ELF-1 (cell line): ENCODE measurements around the gene CYP3A5.
"Not testable (repeated sequence)": the region's sequence is repeated elsewhere in the genome, so short reads cannot be mapped to it uniquely, and the experiment has no call there.

Source experiments
- DNase-seq: peaks from one replicate; pipeline ENCODE4 v3.0.0-alpha.2; 2016; ENCODE audit warnings: low read depth, low spot score

CYP3A5 gene

DNA sequence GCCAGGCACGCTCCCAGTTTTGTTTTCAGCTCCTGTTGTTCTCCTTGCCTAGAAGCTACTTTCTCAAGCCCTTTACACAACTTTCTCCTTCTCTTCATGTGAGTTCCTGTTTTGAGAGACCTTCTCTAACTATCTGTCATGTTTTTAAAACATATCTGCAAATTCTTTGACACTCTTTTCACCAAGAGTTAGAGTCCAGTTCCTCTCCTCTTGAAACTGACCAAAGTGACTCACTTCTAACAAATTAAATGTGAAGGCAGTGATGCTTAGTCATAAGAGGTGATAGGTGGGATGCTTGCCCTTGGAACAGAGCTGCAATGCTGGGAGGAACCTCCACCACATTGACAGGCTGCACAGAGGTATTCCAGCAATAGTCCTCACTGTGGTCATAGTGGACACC, 37.8 kb downstream of the CYP3A5 start:
- DNase-seq: no peak

DNA sequence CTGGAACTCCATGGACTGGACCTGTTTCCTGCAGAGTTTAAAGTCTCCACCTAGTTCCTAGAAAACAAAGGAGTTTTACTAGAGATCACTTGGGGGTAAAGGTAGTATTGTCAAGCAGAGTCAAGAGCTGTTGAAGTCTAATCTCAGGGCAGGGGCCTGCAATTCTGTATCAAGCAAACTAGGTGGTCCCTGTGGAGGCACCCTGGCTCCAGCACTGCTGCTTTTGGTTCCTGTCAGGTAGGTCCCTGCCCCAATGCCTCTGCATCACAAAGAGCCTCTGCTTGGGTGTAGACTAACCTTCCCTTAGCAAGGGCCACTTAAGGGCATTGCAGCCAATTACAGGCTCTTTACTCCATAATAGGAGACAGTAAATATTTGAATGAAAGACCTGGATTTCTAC, 40.5 kb downstream of the CYP3A5 start:
- peak; percentile 40 for DNase-seq

DNA sequence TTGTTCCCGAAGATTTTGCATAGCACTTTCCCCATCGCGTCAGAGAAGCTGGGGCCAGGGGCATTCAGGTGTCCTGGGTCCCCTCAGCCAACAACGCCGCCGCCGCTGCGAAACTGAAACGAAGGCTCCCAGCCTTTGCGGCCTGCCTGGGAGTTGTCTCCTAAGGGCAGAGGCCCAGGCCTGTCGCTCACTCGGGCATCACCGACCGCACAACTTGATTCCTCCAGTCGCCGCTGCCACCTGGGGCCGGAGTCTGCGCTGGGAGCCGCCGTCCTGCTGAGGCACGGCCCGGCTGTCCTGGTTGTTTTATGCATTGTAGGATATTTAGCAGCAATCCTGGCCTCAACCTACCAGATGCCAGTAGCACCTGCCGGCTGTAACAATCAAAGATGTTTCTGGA, 41.1 kb downstream of the CYP3A5 start:
- no peak for DNase-seq

GRCh38 chr7:99637414-99637813, 42.4 kb downstream of the CYP3A5 start:
- not testable (repeated sequence) for DNase-seq

GRCh38 chr7:99631295-99632109, 48.3 kb downstream of the CYP3A5 start:
- peak; percentile 79 for DNase-seq

GRCh38 chr7:99629643-99630042, 50.2 kb downstream of the CYP3A5 start:
- no peak for DNase-seq

GRCh38 chr7:99628471-99629465, 51.0 kb downstream of the CYP3A5 start:
- peak; percentile 32 for DNase-seq

DNA sequence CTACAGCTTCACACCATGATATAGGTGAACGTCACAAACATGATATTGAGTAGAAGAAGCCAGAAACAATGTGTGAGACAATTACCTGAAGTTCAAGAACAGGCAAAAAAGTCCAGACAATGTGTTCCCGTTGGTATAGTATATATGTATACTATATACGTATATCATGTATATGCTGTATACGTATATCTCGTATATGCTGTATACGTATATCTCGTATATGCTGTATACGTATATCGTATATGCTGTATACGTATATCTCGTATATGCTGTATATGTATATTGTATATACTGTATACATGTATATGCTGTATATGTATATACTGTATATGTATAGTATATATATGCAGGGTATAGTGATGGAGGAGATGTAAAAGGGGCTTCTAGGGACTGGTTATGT, 52.3 kb downstream of the CYP3A5 start:
- no peak for DNase-seq

GRCh38 chr7:99626661-99627060, 53.1 kb downstream of the CYP3A5 start:
- no peak for DNase-seq

GRCh38 chr7:99625961-99626360, 53.8 kb downstream of the CYP3A5 start:
- DNase-seq: no peak

GRCh38 chr7:99625321-99625720, 54.5 kb downstream of the CYP3A5 start:
- no peak for DNase-seq

DNA sequence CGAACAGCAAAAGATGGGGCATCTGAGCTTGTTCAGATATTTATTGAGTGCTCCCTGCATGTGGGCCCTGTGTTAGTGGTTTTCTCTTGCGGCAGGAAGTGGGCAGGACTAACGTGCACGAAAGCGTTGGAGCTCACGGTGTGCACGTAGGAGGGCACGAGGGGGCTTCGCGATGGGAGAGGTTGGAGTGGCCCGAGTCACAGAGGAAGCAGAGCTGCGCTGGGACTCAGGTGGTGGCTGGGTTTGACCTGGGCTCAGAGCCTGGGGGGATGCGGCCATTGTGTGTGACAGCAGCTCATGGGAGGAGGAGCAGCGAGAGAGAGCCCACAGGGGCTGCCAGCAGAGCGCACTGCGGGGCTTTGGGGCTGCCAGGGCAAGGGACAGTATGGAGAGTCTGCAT, 55.3 kb downstream of the CYP3A5 start:
- no peak for DNase-seq

- no peak for DNase-seq
Measured at GRCh38 chr7:99623702-99624447, 55.9 kb downstream of the CYP3A5 start.

GRCh38 chr7:99623091-99623693, 56.6 kb downstream of the CYP3A5 start:
- no peak for DNase-seq

- no peak for DNase-seq
Measured at GRCh38 chr7:99622596-99622995, 57.2 kb downstream of the CYP3A5 start.

DNA sequence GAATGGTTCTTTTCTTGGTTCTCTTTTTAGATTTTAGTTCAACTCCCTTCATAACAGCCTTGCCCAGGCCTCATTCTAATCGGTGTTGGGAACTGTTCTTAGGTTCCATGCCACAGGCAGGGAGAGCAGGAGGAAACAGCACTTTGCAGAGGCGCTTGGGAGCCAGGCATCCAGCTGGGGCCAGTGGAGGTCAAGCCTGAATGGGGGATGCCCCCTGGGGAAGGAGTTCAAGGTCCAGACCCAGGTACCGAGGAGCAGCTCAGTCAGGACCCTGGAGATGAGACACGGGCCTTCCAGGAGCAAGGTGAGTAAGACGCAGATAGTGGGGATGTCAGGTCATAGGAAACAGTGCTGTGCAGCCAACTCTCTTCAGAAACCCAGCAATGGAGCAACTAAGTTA, 58.5 kb downstream of the CYP3A5 start:
- DNase-seq: no peak

GRCh38 chr7:99619571-99620130, 60.1 kb downstream of the CYP3A5 start:
- DNase-seq: no peak

- peak; percentile 49 for DNase-seq
Measured at GRCh38 chr7:99618726-99619125, 61.1 kb downstream of the CYP3A5 start.

GRCh38 chr7:99617192-99617781, 62.5 kb downstream of the CYP3A5 start:
- DNase-seq: no peak

DNA sequence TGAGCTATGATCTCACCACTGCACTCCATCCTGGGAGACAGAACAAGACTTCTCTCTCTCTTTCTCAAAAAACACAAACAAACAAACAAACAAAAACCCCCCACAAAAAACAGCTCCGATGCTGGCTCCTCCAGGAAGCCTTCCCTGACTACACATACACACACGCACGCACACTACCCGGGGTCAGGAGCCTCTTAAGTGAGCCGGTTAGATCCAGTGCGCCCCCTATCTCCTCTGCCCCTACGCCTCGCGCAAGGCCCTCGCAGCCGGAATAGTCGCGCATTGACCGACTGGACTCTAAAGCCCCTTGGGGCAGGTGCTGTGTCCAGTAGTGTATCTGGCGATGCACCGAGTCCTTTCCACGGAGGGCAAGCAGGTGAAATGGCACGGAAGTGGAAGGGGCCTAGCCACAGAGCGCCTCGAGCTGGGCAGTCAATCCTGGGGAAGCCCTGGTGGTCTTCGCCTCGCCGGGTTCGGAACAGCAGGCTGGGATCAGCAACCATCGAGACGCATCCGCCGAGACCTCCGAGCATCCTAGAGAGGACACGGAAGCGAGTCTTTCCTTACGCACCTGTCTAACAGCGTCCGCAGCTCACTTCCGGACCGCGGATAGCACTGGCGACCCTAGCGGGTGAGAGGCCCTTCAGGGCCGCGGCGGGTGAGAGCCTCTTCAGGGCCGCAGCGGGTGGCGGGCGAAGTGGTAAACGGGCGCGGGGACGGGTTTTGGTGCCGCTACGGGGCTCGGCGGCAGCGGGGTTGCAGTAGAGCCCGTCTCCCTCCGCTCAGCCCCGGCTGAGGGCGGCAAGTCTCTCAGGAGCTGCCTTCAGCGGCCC, 63.2 kb downstream of the CYP3A5 start, which contains the start of gene ZSCAN25:
TSS of gene ZSCAN25 (plus strand) at position 588 of the 833 bp plus-strand sequence. CDS start 2,661 bp downstream, outside the sequence.
- peak; percentile 98 for DNase-seq
